ENCODE results near the gene CYB5D1.

Gene CYB5D1

GRCh38 chr17:7889166-7889955 lies 31.6 kb downstream of the CYB5D1 start:
- Histone ChIP-seq H3K9ac (ENCODE audit: low read length) (peak overlapping the region; percentile 57), H3K4me3 (ENCODE audit: low read length) (no peak overlapping the region), H3K27me3 (ENCODE audit: control insufficient read depth, insufficient read depth, low read length) (no peaks in the 10 kb centered on the region), H3K4me1 (ENCODE audit: control insufficient read depth, insufficient read depth, low read length) (peaks cover 38% of the 10 kb centered on the region), H3K9me3 (ENCODE audit: control insufficient read depth, low read length) (no peaks in the 10 kb centered on the region), H3K36me3 (ENCODE audit: control insufficient read depth, insufficient read depth, low read length) (peaks cover 7% of the 10 kb centered on the region)

- Histone ChIP-seq H3K4me1 (ENCODE audit: control insufficient read depth, insufficient read depth, low read length) (peaks cover 16% of the 10 kb centered on the region), H3K4me3 (ENCODE audit: low read length) (no peak overlapping the region), H3K9me3 (ENCODE audit: control insufficient read depth, low read length) (no peaks in the 10 kb centered on the region), H3K9ac (ENCODE audit: low read length) (no peak overlapping the region), H3K27me3 (ENCODE audit: control insufficient read depth, insufficient read depth, low read length) (no peaks in the 10 kb centered on the region), H3K36me3 (ENCODE audit: control insufficient read depth, insufficient read depth, low read length) (peaks cover 19% of the 10 kb centered on the region)
Observed at GRCh38 chr17:7893187-7893880, 35.5 kb downstream of the CYB5D1 start.

- H3K4me1 ChIP-seq (ENCODE audit: control insufficient read depth, insufficient read depth, low read length) = peaks cover 7% of the 10 kb centered on the region
- H3K9me3 ChIP-seq (ENCODE audit: control insufficient read depth, low read length) = no peaks in the 10 kb centered on the region
- H3K36me3 ChIP-seq (ENCODE audit: control insufficient read depth, insufficient read depth, low read length) = peaks cover 19% of the 10 kb centered on the region
- no peaks in the 10 kb centered on the region for H3K27me3 ChIP-seq (ENCODE audit: control insufficient read depth, insufficient read depth, low read length)
- H3K9ac ChIP-seq (ENCODE audit: low read length) = no peak overlapping the region
- no peak overlapping the region for H3K4me3 ChIP-seq (ENCODE audit: low read length)
Observed at GRCh38 chr17:7894226-7894625, 36.4 kb downstream of the CYB5D1 start.

- H3K36me3 ChIP-seq (ENCODE audit: control insufficient read depth, insufficient read depth, low read length) = peaks cover 19% of the 10 kb centered on the region
- no peak overlapping the region for H3K4me3 ChIP-seq (ENCODE audit: low read length)
- H3K9ac ChIP-seq (ENCODE audit: low read length) = no peak overlapping the region
- no peaks in the 10 kb centered on the region for H3K27me3 ChIP-seq (ENCODE audit: control insufficient read depth, insufficient read depth, low read length)
- peaks cover under 1% of the 10 kb centered on the region for H3K4me1 ChIP-seq (ENCODE audit: control insufficient read depth, insufficient read depth, low read length)
- no peaks in the 10 kb centered on the region for H3K9me3 ChIP-seq (ENCODE audit: control insufficient read depth, low read length)
Observed at GRCh38 chr17:7894866-7895265, 37.1 kb downstream of the CYB5D1 start.

GRCh38 chr17:7897090-7897489 lies 39.3 kb downstream of the CYB5D1 start:
- H3K4me1 ChIP-seq (ENCODE audit: control insufficient read depth, insufficient read depth, low read length) = no peaks in the 10 kb centered on the region
- no peak overlapping the region for H3K4me3 ChIP-seq (ENCODE audit: low read length)
- H3K9me3 ChIP-seq (ENCODE audit: control insufficient read depth, low read length) = no peaks in the 10 kb centered on the region
- peaks cover 14% of the 10 kb centered on the region for H3K36me3 ChIP-seq (ENCODE audit: control insufficient read depth, insufficient read depth, low read length)
- no peaks in the 10 kb centered on the region for H3K27me3 ChIP-seq (ENCODE audit: control insufficient read depth, insufficient read depth, low read length)
- no peak overlapping the region for H3K9ac ChIP-seq (ENCODE audit: low read length)

- H3K4me1 ChIP-seq (ENCODE audit: control insufficient read depth, insufficient read depth, low read length) = no peaks in the 10 kb centered on the region
- no peak overlapping the region for H3K9ac ChIP-seq (ENCODE audit: low read length)
- no peak overlapping the region for H3K4me3 ChIP-seq (ENCODE audit: low read length)
- H3K9me3 ChIP-seq (ENCODE audit: control insufficient read depth, low read length) = no peaks in the 10 kb centered on the region
- peaks cover 14% of the 10 kb centered on the region for H3K36me3 ChIP-seq (ENCODE audit: control insufficient read depth, insufficient read depth, low read length)
- H3K27me3 ChIP-seq (ENCODE audit: control insufficient read depth, insufficient read depth, low read length) = no peaks in the 10 kb centered on the region
Observed at GRCh38 chr17:7897773-7898172, 40.0 kb downstream of the CYB5D1 start.

GRCh38 chr17:7903154-7904103 lies 45.6 kb downstream of the CYB5D1 start:
- H3K4me1 ChIP-seq (ENCODE audit: control insufficient read depth, insufficient read depth, low read length) = no peaks in the 10 kb centered on the region
- H3K9ac ChIP-seq (ENCODE audit: low read length) = no peak overlapping the region
- no peaks in the 10 kb centered on the region for H3K27me3 ChIP-seq (ENCODE audit: control insufficient read depth, insufficient read depth, low read length)
- H3K9me3 ChIP-seq (ENCODE audit: control insufficient read depth, low read length) = no peaks in the 10 kb centered on the region
- no peak overlapping the region for H3K4me3 ChIP-seq (ENCODE audit: low read length)
- H3K36me3 ChIP-seq (ENCODE audit: control insufficient read depth, insufficient read depth, low read length) = peaks cover 4% of the 10 kb centered on the region

- Histone ChIP-seq H3K4me3 (ENCODE audit: low read length) (no peak overlapping the region), H3K27me3 (ENCODE audit: control insufficient read depth, insufficient read depth, low read length) (no peaks in the 10 kb centered on the region), H3K4me1 (ENCODE audit: control insufficient read depth, insufficient read depth, low read length) (peaks cover 9% of the 10 kb centered on the region), H3K9ac (ENCODE audit: low read length) (no peak overlapping the region), H3K9me3 (ENCODE audit: control insufficient read depth, low read length) (no peaks in the 10 kb centered on the region), H3K36me3 (ENCODE audit: control insufficient read depth, insufficient read depth, low read length) (peaks cover 8% of the 10 kb centered on the region)
Observed at GRCh38 chr17:7909089-7909488, 51.3 kb downstream of the CYB5D1 start.

- peaks cover 15% of the 10 kb centered on the region for H3K4me1 ChIP-seq (ENCODE audit: control insufficient read depth, insufficient read depth, low read length)
- H3K4me3 ChIP-seq (ENCODE audit: low read length) = no peak overlapping the region
- H3K27me3 ChIP-seq (ENCODE audit: control insufficient read depth, insufficient read depth, low read length) = no peaks in the 10 kb centered on the region
- H3K36me3 ChIP-seq (ENCODE audit: control insufficient read depth, insufficient read depth, low read length) = peaks cover 8% of the 10 kb centered on the region
- no peak overlapping the region for H3K9ac ChIP-seq (ENCODE audit: low read length)
- H3K9me3 ChIP-seq (ENCODE audit: control insufficient read depth, low read length) = no peaks in the 10 kb centered on the region
Observed at GRCh38 chr17:7910281-7910680, 52.5 kb downstream of the CYB5D1 start.

GRCh38 chr17:7910711-7911110 lies 52.9 kb downstream of the CYB5D1 start:
- Histone ChIP-seq H3K27me3 (ENCODE audit: control insufficient read depth, insufficient read depth, low read length) (no peaks in the 10 kb centered on the region), H3K9me3 (ENCODE audit: control insufficient read depth, low read length) (no peaks in the 10 kb centered on the region), H3K4me1 (ENCODE audit: control insufficient read depth, insufficient read depth, low read length) (peaks cover 18% of the 10 kb centered on the region), H3K4me3 (ENCODE audit: low read length) (no peak overlapping the region), H3K9ac (ENCODE audit: low read length) (no peak overlapping the region), H3K36me3 (ENCODE audit: control insufficient read depth, insufficient read depth, low read length) (peaks cover 8% of the 10 kb centered on the region)

GRCh38 chr17:7911116-7911515 lies 53.3 kb downstream of the CYB5D1 start:
- Histone ChIP-seq H3K4me3 (ENCODE audit: low read length) (no peak overlapping the region), H3K27me3 (ENCODE audit: control insufficient read depth, insufficient read depth, low read length) (no peaks in the 10 kb centered on the region), H3K9me3 (ENCODE audit: control insufficient read depth, low read length) (no peaks in the 10 kb centered on the region), H3K36me3 (ENCODE audit: control insufficient read depth, insufficient read depth, low read length) (peaks cover 8% of the 10 kb centered on the region), H3K9ac (ENCODE audit: low read length) (no peak overlapping the region), H3K4me1 (ENCODE audit: control insufficient read depth, insufficient read depth, low read length) (peaks cover 18% of the 10 kb centered on the region)

Data from mucosa of stomach (tissue), 1 donor.